IPS-15b (cell line): ENCODE measurements around the gene NXPE1.

Experiments
- H3K27me3 ChIP-seq: one replicate; pipeline ENCODE4 v1.6.1; 2013; ENCODE audit warnings: low read length; ENCODE audit not compliant: control insufficient read depth, insufficient read depth
- H3K36me3 ChIP-seq: one replicate; pipeline ENCODE4 v1.6.1; 2013; ENCODE audit warnings: low read length; ENCODE audit not compliant: control insufficient read depth, insufficient read depth
- H3K4me1 ChIP-seq: one replicate; pipeline ENCODE4 v1.6.1; 2013; ENCODE audit warnings: mild to moderate bottlenecking, low read length; ENCODE audit not compliant: control insufficient read depth, insufficient read depth
- H3K4me3 ChIP-seq: one replicate; pipeline ENCODE4 v1.5.1; 2013; ENCODE audit warnings: low read depth, low read length
- H3K9ac ChIP-seq: one replicate; pipeline ENCODE4 v1.6.1; 2013; ENCODE audit warnings: low read depth, mild to moderate bottlenecking, low read length
- H3K9me3 ChIP-seq: one replicate; pipeline ENCODE4 v1.6.1; 2013; ENCODE audit warnings: mild to moderate bottlenecking, low read length; ENCODE audit not compliant: control insufficient read depth, insufficient read depth

Gene NXPE1

DNA sequence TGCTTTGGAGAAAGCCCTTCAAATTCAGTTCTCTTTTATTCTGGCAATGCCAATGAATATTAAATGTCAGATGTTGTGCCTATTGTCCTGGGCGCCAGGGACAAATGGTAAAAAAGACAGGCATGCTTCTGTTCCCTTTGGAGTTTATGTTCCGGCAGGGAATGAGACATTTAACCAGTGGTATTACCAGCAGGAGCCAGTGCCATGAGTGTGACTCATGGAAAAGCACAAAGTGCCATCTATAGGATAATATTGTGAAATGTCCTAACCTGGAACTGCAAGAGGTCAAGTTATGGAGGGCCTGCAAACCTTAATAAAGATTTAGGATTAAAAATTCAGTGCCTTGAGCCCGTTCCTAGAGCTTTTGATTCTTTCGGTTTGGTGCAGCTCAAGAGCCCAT lies 80.9 kb downstream of the NXPE1 start:
- Histone ChIP-seq H3K36me3 (no peaks in the 10 kb centered on the region), H3K27me3 (no peaks in the 10 kb centered on the region), H3K4me3 (no peak overlapping the region), H3K9me3 (no peaks in the 10 kb centered on the region), H3K4me1 (peaks cover 51% of the 10 kb centered on the region), H3K9ac (no peak overlapping the region)

DNA sequence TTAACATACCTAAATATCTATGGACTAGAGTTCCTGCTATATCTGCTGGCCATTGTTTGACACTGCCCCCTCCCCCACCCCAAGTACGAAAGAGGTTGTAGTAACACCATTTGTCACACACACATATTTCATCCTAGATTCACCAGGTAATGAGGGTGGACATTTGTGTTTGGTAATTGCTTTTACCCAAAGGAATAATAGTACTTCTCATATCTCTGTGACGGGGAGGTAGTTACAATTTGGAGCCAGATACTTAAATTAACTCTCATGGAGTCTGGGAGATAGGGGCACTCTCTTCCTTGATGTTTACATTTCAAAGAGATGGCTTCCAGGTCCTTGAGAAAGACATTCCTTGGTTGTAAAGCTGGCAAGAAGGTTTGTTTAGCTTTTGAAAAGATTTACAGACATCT lies 81.7 kb downstream of the NXPE1 start:
- Histone ChIP-seq H3K9me3 (no peaks in the 10 kb centered on the region), H3K9ac (no peak overlapping the region), H3K27me3 (no peaks in the 10 kb centered on the region), H3K36me3 (no peaks in the 10 kb centered on the region), H3K4me1 (peaks cover 48% of the 10 kb centered on the region), H3K4me3 (peak overlapping the region; percentile 40)

DNA sequence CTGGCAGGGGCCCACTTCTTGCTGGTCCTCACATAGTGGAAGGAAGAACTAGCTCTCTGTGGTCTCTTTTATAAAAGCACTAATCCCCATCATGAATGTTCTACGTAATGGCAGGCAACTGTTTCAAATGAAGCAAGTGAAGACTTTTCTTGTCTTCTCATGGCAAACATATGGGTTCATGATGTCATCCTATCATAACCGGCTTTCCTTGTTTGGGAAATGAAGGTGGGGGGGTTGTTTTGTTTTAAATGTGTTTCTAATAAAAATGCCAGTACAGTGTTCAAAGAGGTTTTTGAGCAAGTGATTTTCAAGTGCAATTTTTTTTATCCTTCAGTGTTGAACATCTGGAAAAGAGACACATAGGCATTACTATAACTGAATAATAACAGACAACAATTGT lies 87.0 kb downstream of the NXPE1 start:
- Histone ChIP-seq H3K4me3 (no peak overlapping the region), H3K27me3 (no peaks in the 10 kb centered on the region), H3K9me3 (no peaks in the 10 kb centered on the region), H3K36me3 (no peaks in the 10 kb centered on the region), H3K9ac (no peak overlapping the region), H3K4me1 (peaks cover 5% of the 10 kb centered on the region)
